GM18951 (cell line): Measurements from ENCODE around the gene HIGD1A.

Experiments
- POLR2A ChIP-seq: IDR thresholded peaks from 4 replicates; pipeline ENCODE4 v1.6.1; 2011; ENCODE audit warnings: mild to moderate bottlenecking; ENCODE audit not compliant: insufficient read length, insufficient read depth; ENCODE audit errors: extremely low read depth
- in situ Hi-C: fragments of 300-500 bp; cut with MboI; formaldehyde crosslinking; loops from one replicate; pipeline ENCODE4 v1.12.0; 2022; ENCODE audit warnings: low sequenced_read_pairs, mixed read lengths, inconsistent platforms; ENCODE audit not compliant: unreplicated experiment

The HIGD1A gene

GRCh38 chr3:42839616-42840015 lies 35.3 kb upstream of the HIGD1A start:
- in situ Hi-C loops: no loop called here
- no peak for TF ChIP-seq POLR2A

GRCh38 chr3:42838571-42838970 lies 34.3 kb upstream of the HIGD1A start:
- in situ Hi-C loops: no loop called here
- no peak for TF ChIP-seq POLR2A

GRCh38 chr3:42836150-42837123 lies 32.1 kb upstream of the HIGD1A start:
- TF ChIP-seq POLR2A: no peak
- in situ Hi-C loops: no loop called here

GRCh38 chr3:42831321-42831713 lies 27.0 kb upstream of the HIGD1A start:
- in situ Hi-C loops: no loop called here

GRCh38 chr3:42830437-42831320 lies 26.4 kb upstream of the HIGD1A start:
- no peak for TF ChIP-seq POLR2A
- in situ Hi-C loops: no loop called here

More at GRCh38 chr3:42831321-42831713, 27.0 kb upstream of the HIGD1A start:
- TF ChIP-seq POLR2A: no peak

- in situ Hi-C loops: no loop called here
- no peak for TF ChIP-seq POLR2A
Observed at GRCh38 chr3:42829628-42830436, 25.5 kb upstream of the HIGD1A start.

GRCh38 chr3:42829083-42829627 lies 24.9 kb upstream of the HIGD1A start:
- in situ Hi-C loops: no loop called here

GRCh38 chr3:42827654-42828053 lies 23.4 kb upstream of the HIGD1A start:
- no peak for TF ChIP-seq POLR2A
- in situ Hi-C loops: no loop called here

More at GRCh38 chr3:42829083-42829627, 24.9 kb upstream of the HIGD1A start:
- no peak for TF ChIP-seq POLR2A

GRCh38 chr3:42827023-42827422 lies 22.7 kb upstream of the HIGD1A start:
- in situ Hi-C loops: no loop called here

GRCh38 chr3:42826141-42826540 lies 21.9 kb upstream of the HIGD1A start:
- no peak for TF ChIP-seq POLR2A
- in situ Hi-C loops: no loop called here

More at GRCh38 chr3:42827023-42827422, 22.7 kb upstream of the HIGD1A start:
- no peak for TF ChIP-seq POLR2A

GRCh38 chr3:42823351-42823750 lies 19.1 kb upstream of the HIGD1A start:
- in situ Hi-C loops: no loop called here

GRCh38 chr3:42822828-42823227 lies 18.5 kb upstream of the HIGD1A start:
- in situ Hi-C loops: no loop called here

More at GRCh38 chr3:42823351-42823750, 19.1 kb upstream of the HIGD1A start:
- TF ChIP-seq POLR2A: no peak

More at GRCh38 chr3:42822828-42823227, 18.5 kb upstream of the HIGD1A start:
- TF ChIP-seq POLR2A: no peak
